Heart left ventricle (tissue), 16 donors: ENCODE results near the gene CDK6. TPM values are rescaled to one million over a fixed set of nuclear protein-coding genes. Genes with fewer than 3 reads are reported as not detected.

Experiments
- ATAC-seq, 4 donors: fragments of 200-7000 bp; cut with Tn5 transposase; one replicate each; pipeline ENCODE4 v1.9.1; 2020 to 2022; ENCODE audit warnings: moderate library complexity in 4 of 4, mild to moderate bottlenecking in 3 of 4, moderate number of reproducible peaks in 1 of 4
- DNase-seq, 5 donors: peaks; one replicate each; pipeline ENCODE4 v3.0.0-alpha.2; 2020
- H3K27ac ChIP-seq, 12 donors: fragments of 200-600 bp; sonication (generic) in 4 of 12; one replicate each; pipeline versions ENCODE4 v1.5.0 to v1.8.0; 2016 to 2022; ENCODE audit warnings: mild to moderate bottlenecking in 2 of 12
- H3K27me3 ChIP-seq, 9 donors: fragments of 200-600 bp; sonication (generic) in 2 of 9; one replicate each; pipeline versions ENCODE4 v1.5.1 to v1.8.0; 2016 to 2022; ENCODE audit warnings: mild to moderate bottlenecking in 3 of 9
- H3K36me3 ChIP-seq, 9 donors: fragments of 200-600 bp; sonication (generic) in 2 of 9; one replicate each; pipeline versions ENCODE4 v1.5.0 to v1.8.0; 2018 to 2022; ENCODE audit warnings: mild to moderate bottlenecking in 2 of 9
- H3K4me1 ChIP-seq, 12 donors: fragments of 200-600 bp; sonication (generic) in 4 of 12; one replicate each; pipeline versions ENCODE4 v1.5.0 to v1.8.0; 2016 to 2022; ENCODE audit warnings: mild to moderate bottlenecking in 3 of 12
- H3K4me3 ChIP-seq, 12 donors: fragments of 200-600 bp; sonication (generic) in 4 of 12; one replicate each; pipeline versions ENCODE4 v1.5.0 to v1.8.0; 2017 to 2022; ENCODE audit warnings: mild to moderate bottlenecking in 9 of 12, moderate library complexity in 4 of 12
- H3K9me3 ChIP-seq, 12 donors: fragments of 200-600 bp; sonication (generic) in 4 of 12; one replicate each; pipeline versions ENCODE4 v1.5.0 to v1.8.0; 2016 to 2022; ENCODE audit warnings: mild to moderate bottlenecking in 1 of 12
- CTCF ChIP-seq, 12 donors: fragments of 200-600 bp; sonication (generic) in 4 of 12; IDR thresholded peaks; one replicate each; pipeline versions ENCODE4 v1.5.0 to v1.8.0; 2018 to 2022; ENCODE audit warnings: antibody characterized with exemption in 12 of 12, mild to moderate bottlenecking in 5 of 12
- POLR2A ChIP-seq, 2 donors: fragments of 450-650 bp; IDR thresholded peaks; one replicate each; pipeline ENCODE4 v1.6.1; 2017; ENCODE audit warnings: antibody characterized with exemption in 2 of 2, mild to moderate bottlenecking in 2 of 2, moderate library complexity in 2 of 2
- WGBS, 4 donors: extraction: QIAGEN DNeasy Blood & Tissue Kit in 2 of 4; methylation state at CpG; one replicate each; pipeline versions ENCODE4 v1.1.5 to v1.1.7; 2013 to 2018; 5-methylcytosine and 5-hydroxymethylcytosine counted together
- intact Hi-C, 10 donors: fragments of 100-400 bp; cut with DNase I; formaldehyde crosslinking; loops; one replicate each; pipeline versions ENCODE4 v1.11.1 to v1.14.2; 2022
- polyA plus RNA-seq, 2 donors: library from polyadenylated mRNA; stranded (reverse); fragments of 200-250 nt; gene quantifications; one replicate each; pipeline ENCODE4 v1.2.3, GENCODE V29; 2013
- total RNA-seq, 9 donors: library from RNA; depleted of rRNA in 2 of 9; stranded (reverse); fragments of >200 nt in 2 of 9; fragmentation: NEBNext Ultra II Directional in 3 of 9; extraction: Animal tissue kit (Norgen Biotek cat#: 25700) in 3 of 9; gene quantifications; one replicate each; pipeline versions ENCODE4 v1.1.0 to v1.2.4, GENCODE V29; 2016 to 2023
- donor health status: ischemic (EF 13 %, LVEDD 7.1; RV severe dilation, severe dysfunction).
- donor health status: healthy with polysubstance abuse.
- donor health status: DM: no; HTN: yes; CAD: no.
- donor health status: DM: no; HTN: no; CAD: no.
- donor health status: ischemic (EF 25% LVEDD 6.9; RV normal size, moderate dysfunction).
- donor health status: ischemic (EF 25% LVEDD 5.7; RV mildly dilated, moderate dysfunction).
- donor health status: healthy.
- donor health status: DM: yes; HTN: yes; CAD: no.
- donor health status: ischemic (EF 35%, LVEDD 5.7; RV mildly dilated, moderate dysfunction).
- donor health status: nonischemic (EF 11% LVEDD 7.7; RV severe dilation, severe dysfunction).
- donor health status: DM: yes; HTN: yes; CAD: no.
- donor health status: PGD.
- donor health status: ischemic (EF 29% LVEDD 5.4; RV normal size, mild dysfunction).
- donor health status: nonischemic (EF 23%, LVEDD 6.1; RV moderate dilation, normal function).

Gene CDK6
- total and polyA plus RNA-seq, 11 donors, result 2.2 to 40.5 (median 18.7) TPM

- peaks cover 0 to 3% (median 0%) of the 10 kb centered on the region in 9 donors for H3K36me3 ChIP-seq
- no peaks in the 10 kb centered on the region for H3K27me3 ChIP-seq
- DNase-seq (peak in 2 of 5 donors; percentile 28 to 37), ATAC-seq (peak; percentile 40 to 75 (median 53))
- TF ChIP-seq POLR2A (IDR thresholded peaks at IDR 0.05), result no peak
- TF ChIP-seq CTCF (IDR thresholded peaks at IDR 0.05), result no peak
- no peak overlapping the region for H3K4me3 ChIP-seq
- H3K4me1 ChIP-seq, result peaks cover 0 to 34% (median 1%) of the 10 kb centered on the region in 12 donors
- H3K9me3 ChIP-seq, result no peaks in the 10 kb centered on the region
- WGBS, 4 donors, result 52 to 69% (median 61%) methylated on average over 9 of the region's 9 CpGs
- intact Hi-C loops, result no loop called here
- no peak overlapping the region for H3K27ac ChIP-seq
These were observed 81.3 kb downstream of the CDK6 start for GRCh38 chr7:92754919-92755581.

DNA sequence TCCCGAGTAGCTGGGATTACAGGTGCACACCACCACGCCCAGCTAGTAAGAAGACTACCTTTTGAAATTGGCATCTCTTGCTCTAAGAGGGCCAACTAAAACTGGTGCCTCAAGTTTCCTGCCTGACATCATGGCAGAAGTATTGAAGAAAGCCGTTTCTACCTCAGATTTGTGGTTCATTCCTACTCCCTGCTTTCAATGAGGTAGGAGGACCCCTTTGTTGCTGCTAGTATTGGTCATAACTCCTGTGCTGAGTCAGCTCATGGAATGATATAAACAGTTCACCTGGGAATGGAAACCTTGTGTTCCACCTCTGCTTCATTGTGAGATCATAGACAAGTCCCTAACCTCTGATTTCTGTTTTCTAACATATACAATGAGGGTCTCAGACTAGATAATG lies 82.8 kb downstream of the CDK6 start:
- intact Hi-C loops, result no loop called here
- whole genome bisulfite sequencing, 4 donors, result 90 to 95% (median 95%) methylated on average over 3 of the region's 3 CpGs

GRCh38 chr7:92751902-92752901 lies 84.2 kb downstream of the CDK6 start:
- Histone ChIP-seq H3K9me3 (no peaks in the 10 kb centered on the region), H3K4me3 (no peak overlapping the region), H3K27me3 (no peaks in the 10 kb centered on the region), H3K4me1 (peaks cover 0 to 46% (median 4%) of the 10 kb centered on the region in 12 donors), H3K27ac (no peak overlapping the region), H3K36me3 (peaks cover 0 to 3% (median 0%) of the 10 kb centered on the region in 9 donors)
- ATAC-seq (peak in 1 of 4 donors; percentile 76), DNase-seq (no peak)
- intact Hi-C loops, result no loop called here
- TF ChIP-seq CTCF (IDR thresholded peaks at IDR 0.05), result no peak
- no peak for TF ChIP-seq POLR2A (IDR thresholded peaks at IDR 0.05)
- WGBS, 4 donors, result 85 to 91% (median 88%) methylated on average over 4 of the region's 4 CpGs

More for the DNA sequence above, 82.8 kb downstream of the CDK6 start:
- H3K4me1 ChIP-seq, result peaks cover 0 to 45% (median 4%) of the 10 kb centered on the region in 12 donors
- peaks cover 0 to 3% (median 0%) of the 10 kb centered on the region in 9 donors for H3K36me3 ChIP-seq
- H3K9me3 ChIP-seq, result no peaks in the 10 kb centered on the region
- DNase-seq (no peak), ATAC-seq (no peak)
- TF ChIP-seq CTCF (IDR thresholded peaks at IDR 0.05), result no peak
- TF ChIP-seq POLR2A (IDR thresholded peaks at IDR 0.05), result no peak
- no peak overlapping the region for H3K4me3 ChIP-seq
- H3K27me3 ChIP-seq, result no peaks in the 10 kb centered on the region
- H3K27ac ChIP-seq, result no peak overlapping the region

DNA sequence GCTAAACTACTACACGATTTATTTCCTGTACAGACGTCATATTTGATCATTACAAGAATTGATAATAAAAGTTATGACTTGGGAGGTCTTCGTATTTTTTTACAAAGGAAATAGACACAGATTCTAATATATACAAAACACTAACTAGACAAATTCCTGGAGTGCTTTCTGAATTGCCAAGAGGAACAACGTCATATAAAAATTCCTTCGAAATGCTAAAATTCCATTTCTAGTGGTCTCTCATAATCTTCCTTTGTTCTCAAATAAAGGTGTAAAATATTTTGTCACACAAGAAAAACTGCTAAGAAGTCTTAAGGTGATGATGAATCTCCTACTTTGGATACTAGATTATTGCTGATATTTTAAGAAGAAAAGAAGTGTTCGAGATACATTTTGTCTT lies 85.4 kb downstream of the CDK6 start:
- ATAC-seq, result no peak
- whole genome bisulfite sequencing, 4 donors, result 89 to 94% (median 92%) methylated on average over 6 of the region's 6 CpGs
- no peaks in the 10 kb centered on the region for H3K9me3 ChIP-seq

More for the DNA sequence above, 85.4 kb downstream of the CDK6 start:
- intact Hi-C loops, result no loop called here
- H3K27me3 ChIP-seq, result no peaks in the 10 kb centered on the region
- no peak for DNase-seq
- H3K36me3 ChIP-seq, result no peaks in the 10 kb centered on the region
- H3K4me3 ChIP-seq, result no peak overlapping the region
- H3K4me1 ChIP-seq, result peaks cover 0 to 46% (median 4%) of the 10 kb centered on the region in 12 donors
- TF ChIP-seq POLR2A (IDR thresholded peaks at IDR 0.05), result no peak
- TF ChIP-seq CTCF (IDR thresholded peaks at IDR 0.05), result no peak
- H3K27ac ChIP-seq, result no peak overlapping the region
